Heart right ventricle (tissue), 16 donors: ENCODE measurements around the gene SLC30A7. TPM values are rescaled to one million over a fixed set of nuclear protein-coding genes. Genes with fewer than 3 reads are reported as not detected.
A peak's percentile ranks its signal among the peaks of the same experiment; 100 is the strongest.

Source experiments
- ATAC-seq, 8 donors: fragments of 200-7000 bp; cut with Tn5 transposase; one replicate each; pipeline ENCODE4 v1.9.1; 2020; ENCODE audit warnings: mild to moderate bottlenecking in 8 of 8, moderate library complexity in 8 of 8, moderate number of reproducible peaks in 1 of 8
- DNase-seq, 2 donors: peaks; one replicate each; pipeline ENCODE4 v3.0.0-alpha.2; 2020
- H3K27ac ChIP-seq, 10 donors: fragments of 200-600 bp; sonication (generic) in 2 of 10; one replicate each; pipeline versions ENCODE4 v1.5.0 to v1.8.0; 2020 to 2022; ENCODE audit warnings: mild to moderate bottlenecking in 3 of 10
- H3K27me3 ChIP-seq, 7 donors: fragments of 200-600 bp; one replicate each; pipeline ENCODE4 v1.8.0; 2021 to 2022; ENCODE audit warnings: mild to moderate bottlenecking in 2 of 7
- H3K36me3 ChIP-seq, 9 donors: fragments of 200-600 bp; sonication (generic) in 1 of 9; one replicate each; pipeline versions ENCODE4 v1.5.0 to v1.8.0; 2020 to 2022; ENCODE audit warnings: mild to moderate bottlenecking in 2 of 9
- H3K4me1 ChIP-seq, 9 donors: fragments of 200-600 bp; sonication (generic) in 1 of 9; one replicate each; pipeline versions ENCODE4 v1.5.0 to v1.8.0; 2020 to 2022; ENCODE audit warnings: mild to moderate bottlenecking in 4 of 9
- H3K4me3 ChIP-seq, 10 donors: fragments of 200-600 bp; sonication (generic) in 2 of 10; one replicate each; pipeline versions ENCODE4 v1.5.0 to v1.8.0; 2020 to 2022; ENCODE audit warnings: mild to moderate bottlenecking in 7 of 10, moderate library complexity in 2 of 10
- H3K9me3 ChIP-seq, 11 donors: fragments of 200-600 bp in 10 of 11; sonication (generic) in 2 of 11; one replicate each; pipeline versions ENCODE4 v1.5.0 to v1.8.0; 2013 to 2022; ENCODE audit warnings: mild to moderate bottlenecking in 2 of 11, control low read depth in 1 of 11, moderate library complexity in 1 of 11
- WGBS, 2 donors: extraction: QIAGEN DNeasy Blood & Tissue Kit; methylation state at CpG; one replicate each; pipeline ENCODE4 v1.1.7; 2013; ENCODE audit warnings: inconsistent platforms in 1 of 2; 5-methylcytosine and 5-hydroxymethylcytosine counted together
- intact Hi-C, 10 donors: fragments of 100-400 bp; cut with DNase I; formaldehyde crosslinking; loops; one replicate each; pipeline versions ENCODE4 v1.11.1 to v1.14.2; 2022
- polyA plus RNA-seq, 2 donors: library from polyadenylated mRNA; stranded (reverse); fragments of 200-250 nt; gene quantifications; one replicate each; pipeline ENCODE4 v1.2.3, GENCODE V29; 2013
- total RNA-seq, 10 donors: library from RNA; stranded (reverse); fragmentation: NEBNext Ultra II Directional in 3 of 10; extraction: Animal tissue kit (Norgen Biotek cat#: 25700) in 3 of 10; gene quantifications; one replicate each; pipeline versions ENCODE4 v1.2.1 to v1.2.4, GENCODE V29; 2021 to 2023
- TF ChIP-seq, protein P1 (sequence below), 9 donors: fragments of 200-600 bp; sonication (generic) in 2 of 9; IDR thresholded peaks; one replicate each; pipeline versions ENCODE4 v1.5.0 to v1.8.0; 2021 to 2022; ENCODE audit warnings: antibody characterized with exemption in 9 of 9, mild to moderate bottlenecking in 5 of 9, moderate library complexity in 1 of 9
- donor health status: Arrhythmogenic right ventricular cardiomyopathy.
- donor health status: ischemic (EF 13 %, LVEDD 7.1; RV severe dilation, severe dysfunction).
- donor health status: healthy with polysubstance abuse.
- donor health status: DM: no; HTN: yes; CAD: no.
- donor health status: DM: no; HTN: no; CAD: no.
- donor health status: ischemic (EF 25% LVEDD 6.9; RV normal size, moderate dysfunction).
- donor health status: ischemic (EF 25% LVEDD 5.7; RV mildly dilated, moderate dysfunction).
- donor health status: healthy.
- donor health status: DM: yes; HTN: yes; CAD: no.
- donor health status: Ischemic cardiomyopathy.
- donor health status: ischemic (EF 35%, LVEDD 5.7; RV mildly dilated, moderate dysfunction).
- donor health status: nonischemic (EF 11% LVEDD 7.7; RV severe dilation, severe dysfunction).
- donor health status: DM: yes; HTN: yes; CAD: no.
- donor health status: PGD.
- donor health status: ischemic (EF 29% LVEDD 5.4; RV normal size, mild dysfunction).
- donor health status: nonischemic (EF 23%, LVEDD 6.1; RV moderate dilation, normal function).

Gene SLC30A7
- total and polyA plus RNA-seq, 12 donors, result 1.7 to 16.2 (median 5.7) TPM

DNA sequence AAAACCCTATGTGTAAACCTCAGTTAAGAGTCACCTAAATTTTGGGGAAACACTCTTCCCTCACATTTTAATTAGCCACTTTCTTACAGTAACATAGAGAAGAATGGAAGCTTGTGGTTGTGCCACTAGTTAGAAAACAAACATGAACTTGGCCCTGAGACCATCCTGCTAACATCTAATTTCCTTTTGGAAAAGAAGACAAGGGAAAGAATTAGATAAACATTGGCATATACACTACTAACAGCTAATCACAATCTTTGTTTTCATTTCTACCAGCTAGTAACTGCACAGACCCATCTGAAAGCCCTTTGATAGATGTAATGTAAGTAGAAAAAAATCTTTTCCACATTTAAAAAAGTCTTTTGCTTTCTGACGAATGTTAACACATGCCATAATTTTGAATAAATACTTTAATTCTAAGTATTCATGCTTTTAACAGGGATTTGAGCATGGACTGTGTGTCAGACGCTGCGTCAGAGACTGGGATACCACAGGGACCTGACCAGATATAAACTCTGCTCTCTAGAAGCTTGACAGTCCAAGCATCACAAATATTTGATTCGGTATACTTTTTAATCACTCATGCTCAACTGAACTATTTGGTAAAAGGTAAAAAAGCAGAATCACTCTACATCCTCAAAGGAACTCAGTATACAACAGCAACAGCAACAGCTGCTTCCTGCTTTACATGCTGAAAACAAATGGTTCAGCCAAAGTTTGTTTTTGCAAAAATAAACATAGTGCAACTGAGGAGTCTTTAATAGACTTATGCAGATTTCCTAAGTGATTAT is 99.5 kb downstream of the SLC30A7 start:
- Histone ChIP-seq H3K4me3 (peak overlapping the region in 1 of 10 donors; percentile 1), H3K9me3 (no peaks in the 10 kb centered on the region), H3K36me3 (peaks cover 0 to 80% (median 2%) of the 10 kb centered on the region in 9 donors), H3K27me3 (no peaks in the 10 kb centered on the region), H3K27ac (peak overlapping the region; percentile 8 to 82 (median 46)), H3K4me1 (peaks cover 0 to 28% (median 9%) of the 10 kb centered on the region in 9 donors)
- intact Hi-C loops, result no loop called here
- peak in 6 of 8 donors; percentile 44 to 79 (median 60) for ATAC-seq
- 40 to 56% methylated on average over 4 of the region's 4 CpGs for WGBS, 2 donors
- DNase-seq, result no peak
- TF ChIP-seq, protein P1, sequence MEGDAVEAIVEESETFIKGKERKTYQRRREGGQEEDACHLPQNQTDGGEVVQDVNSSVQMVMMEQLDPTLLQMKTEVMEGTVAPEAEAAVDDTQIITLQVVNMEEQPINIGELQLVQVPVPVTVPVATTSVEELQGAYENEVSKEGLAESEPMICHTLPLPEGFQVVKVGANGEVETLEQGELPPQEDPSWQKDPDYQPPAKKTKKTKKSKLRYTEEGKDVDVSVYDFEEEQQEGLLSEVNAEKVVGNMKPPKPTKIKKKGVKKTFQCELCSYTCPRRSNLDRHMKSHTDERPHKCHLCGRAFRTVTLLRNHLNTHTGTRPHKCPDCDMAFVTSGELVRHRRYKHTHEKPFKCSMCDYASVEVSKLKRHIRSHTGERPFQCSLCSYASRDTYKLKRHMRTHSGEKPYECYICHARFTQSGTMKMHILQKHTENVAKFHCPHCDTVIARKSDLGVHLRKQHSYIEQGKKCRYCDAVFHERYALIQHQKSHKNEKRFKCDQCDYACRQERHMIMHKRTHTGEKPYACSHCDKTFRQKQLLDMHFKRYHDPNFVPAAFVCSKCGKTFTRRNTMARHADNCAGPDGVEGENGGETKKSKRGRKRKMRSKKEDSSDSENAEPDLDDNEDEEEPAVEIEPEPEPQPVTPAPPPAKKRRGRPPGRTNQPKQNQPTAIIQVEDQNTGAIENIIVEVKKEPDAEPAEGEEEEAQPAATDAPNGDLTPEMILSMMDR (IDR thresholded peaks at IDR 0.05), result no peak

DNA sequence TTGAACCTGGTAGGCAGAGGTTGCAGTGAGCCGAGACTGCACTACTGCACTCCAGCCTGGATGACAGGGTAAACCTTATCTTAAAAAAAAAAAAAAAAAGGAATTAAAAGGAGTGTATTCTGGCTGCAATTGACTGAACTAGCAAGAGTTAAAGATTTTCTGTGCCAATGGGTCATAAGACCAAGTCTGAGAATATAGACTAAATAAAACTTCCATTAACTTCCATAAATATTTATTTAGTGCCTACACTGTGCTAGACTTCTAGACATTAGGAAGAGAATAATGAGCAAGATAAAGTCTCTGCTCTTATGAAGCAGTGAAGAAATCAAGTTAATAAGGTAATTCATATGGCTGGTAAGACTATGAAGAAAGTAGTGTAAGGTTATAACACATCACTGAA is 102.5 kb downstream of the SLC30A7 start:
- H3K36me3 ChIP-seq, result peaks cover 0 to 68% (median 4%) of the 10 kb centered on the region in 9 donors
- TF ChIP-seq, protein P1 (IDR thresholded peaks at IDR 0.05), result no peak
- 96 to 98% methylated on average over 1 of the region's 1 CpG for WGBS, 2 donors
- ATAC-seq, result no peak
- H3K9me3 ChIP-seq, result no peaks in the 10 kb centered on the region
- intact Hi-C loops, result no loop called here
- H3K4me1 ChIP-seq, result peaks cover 0 to 46% (median 30%) of the 10 kb centered on the region in 9 donors
- no peak overlapping the region for H3K27ac ChIP-seq
- no peak for DNase-seq
- no peak overlapping the region for H3K4me3 ChIP-seq
- no peaks in the 10 kb centered on the region for H3K27me3 ChIP-seq

DNA sequence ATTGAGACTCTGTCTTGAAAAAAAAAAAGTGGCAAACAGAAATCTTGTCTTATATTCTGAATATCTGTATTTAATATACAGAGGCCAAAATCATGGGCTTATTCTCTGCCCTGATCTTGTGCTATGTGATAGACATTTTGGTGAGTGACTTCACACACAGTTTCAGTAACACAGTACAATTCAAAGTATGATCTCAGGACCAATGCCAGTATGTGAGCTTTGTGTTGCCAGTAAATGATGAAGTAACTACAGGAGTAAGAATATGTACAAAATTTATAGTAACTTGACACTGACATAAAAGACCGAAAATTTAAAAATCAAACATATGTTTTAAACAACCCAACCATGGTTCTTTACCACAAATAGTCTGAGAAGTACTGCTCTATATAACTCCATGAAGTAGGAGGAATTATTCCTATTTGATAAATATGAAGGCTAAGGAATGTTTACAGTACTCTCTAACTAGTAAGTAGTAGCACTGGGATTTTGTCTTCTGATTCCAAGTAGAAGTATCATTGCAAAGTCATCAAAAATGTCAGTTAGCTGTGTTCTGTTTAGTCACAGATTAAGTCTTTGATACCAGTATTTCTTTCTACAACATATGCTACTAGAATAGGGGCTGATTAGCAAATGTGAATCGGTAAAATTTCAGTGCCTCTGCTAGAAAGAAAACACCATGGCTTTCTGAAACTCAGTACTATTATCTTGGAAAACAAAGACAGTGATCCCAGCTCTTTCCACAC is 104.4 kb downstream of the SLC30A7 start:
- Histone ChIP-seq H3K27ac (no peak overlapping the region), H3K9me3 (no peaks in the 10 kb centered on the region), H3K4me1 (peaks cover 0 to 52% (median 36%) of the 10 kb centered on the region in 9 donors), H3K36me3 (peaks cover 0 to 53% (median 4%) of the 10 kb centered on the region in 9 donors), H3K4me3 (no peak overlapping the region), H3K27me3 (no peaks in the 10 kb centered on the region)
- DNase-seq, result no peak
- intact Hi-C loops, result no loop called here
- 96 to 97% methylated on average over 2 of the region's 2 CpGs for WGBS, 2 donors
- ATAC-seq, result no peak
- TF ChIP-seq, protein P1 (IDR thresholded peaks at IDR 0.05), result no peak

DNA sequence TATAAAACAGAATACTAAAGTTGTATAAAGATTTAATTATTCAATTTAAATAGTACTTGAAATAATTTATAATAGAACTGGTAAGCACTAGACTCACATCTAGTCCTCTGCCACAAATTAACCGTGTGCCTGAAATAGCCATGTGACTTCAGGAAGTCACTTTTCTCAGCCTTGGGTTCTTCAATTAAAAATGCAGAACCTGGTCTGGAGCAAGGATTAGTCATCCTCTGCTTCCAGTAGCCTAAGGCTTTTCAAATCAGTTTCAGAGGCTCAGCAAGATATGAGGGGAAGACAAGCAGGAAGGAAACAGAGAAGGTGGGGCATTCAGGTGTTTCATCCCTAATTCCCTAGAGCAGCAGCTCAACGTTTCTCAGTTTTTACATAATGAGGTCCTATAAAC is 106.7 kb downstream of the SLC30A7 start:
- TF ChIP-seq, protein P1 (IDR thresholded peaks at IDR 0.05), result no peak
- intact Hi-C loops, result no loop called here
- no peak overlapping the region for H3K4me3 ChIP-seq
- H3K27me3 ChIP-seq, result no peaks in the 10 kb centered on the region
- ATAC-seq, result peak; percentile 38 to 86 (median 65)
- H3K4me1 ChIP-seq, result peaks cover 0 to 59% (median 23%) of the 10 kb centered on the region in 9 donors
- WGBS, 2 donors, result 24 to 30% methylated on average over 2 of the region's 2 CpGs
- H3K27ac ChIP-seq, result peak overlapping the region in 9 of 10 donors; percentile 0 to 75 (median 42)
- peaks cover 0 to 40% (median 4%) of the 10 kb centered on the region in 9 donors for H3K36me3 ChIP-seq
- no peaks in the 10 kb centered on the region for H3K9me3 ChIP-seq
- no peak for DNase-seq
